RWPE2 (cell line): Measurements from ENCODE around the gene GOLPH3L.
"Not testable (repeated sequence)": the region's sequence is repeated elsewhere in the genome, so short reads cannot be mapped to it uniquely, and the experiment has no call there.

Source experiments
- ATAC-seq: fragments of 200-7000 bp; cut with Tn5 transposase; 3 replicates; pipeline ENCODE4 v1.9.1; 2021; ENCODE audit warnings: low read depth
- DNase-seq: peaks from one replicate; pipeline ENCODE4 v3.0.0-alpha.2; 2020; ENCODE audit warnings: low spot score
- H3K27ac ChIP-seq: fragments of 450-650 bp; 2 replicates; pipeline ENCODE4 v1.5.1; 2017; ENCODE audit warnings: mild to moderate bottlenecking; ENCODE audit not compliant: poor library complexity, severe bottlenecking
- H3K27me3 ChIP-seq: fragments of 250-450 bp; sonication (Bioruptor Pico); 2 replicates; pipeline ENCODE4 v1.5.1; 2021; ENCODE audit warnings: mild to moderate bottlenecking, moderate library complexity; ENCODE audit not compliant: insufficient read depth, poor library complexity, severe bottlenecking
- H3K36me3 ChIP-seq: fragments of 250-450 bp; sonication (Bioruptor Pico); 2 replicates; pipeline ENCODE4 v1.5.1; 2020; ENCODE audit warnings: low read depth, mild to moderate bottlenecking, moderate library complexity
- H3K4me1 ChIP-seq: fragments of 250-450 bp; sonication (Bioruptor Pico); 2 replicates; pipeline ENCODE4 v1.5.1; 2021; ENCODE audit warnings: mild to moderate bottlenecking, moderate library complexity; ENCODE audit not compliant: insufficient read depth, poor library complexity, severe bottlenecking
- H3K4me3 ChIP-seq: fragments of 250-450 bp; sonication (Bioruptor Pico); 2 replicates; pipeline ENCODE4 v1.5.1; 2021; ENCODE audit warnings: mild to moderate bottlenecking, moderate library complexity; ENCODE audit not compliant: severe bottlenecking
- H3K9me3 ChIP-seq: fragments of 250-450 bp; sonication (Bioruptor Pico); 2 replicates; pipeline ENCODE4 v1.5.1; 2021; ENCODE audit warnings: mild to moderate bottlenecking, moderate library complexity; ENCODE audit not compliant: severe bottlenecking
- CTCF ChIP-seq: fragments of 450-650 bp; IDR thresholded peaks from one replicate; pipeline ENCODE4 v1.5.1; 2017; ENCODE audit warnings: mild to moderate bottlenecking, moderate library complexity; ENCODE audit not compliant: poor library complexity, severe bottlenecking

GOLPH3L gene

GRCh38 chr1:150650193-150650592 is 46.8 kb downstream of the GOLPH3L start:
- ATAC-seq (no peak), DNase-seq (no peak)
- no peaks in the 10 kb centered on the region for H3K9me3 ChIP-seq
- no peak overlapping the region for H3K27ac ChIP-seq
- H3K27me3 ChIP-seq, result no peaks in the 10 kb centered on the region
- no peaks in the 10 kb centered on the region for H3K4me1 ChIP-seq
- no peak for TF ChIP-seq CTCF
- H3K36me3 ChIP-seq, result peaks cover 55% of the 10 kb centered on the region
- no peak overlapping the region for H3K4me3 ChIP-seq

GRCh38 chr1:150649441-150650075 is 47.4 kb downstream of the GOLPH3L start:
- DNase-seq (no peak), ATAC-seq (no peak)
- Histone ChIP-seq H3K4me1 (no peaks in the 10 kb centered on the region), H3K27me3 (no peaks in the 10 kb centered on the region), H3K9me3 (no peaks in the 10 kb centered on the region), H3K36me3 (peaks cover 52% of the 10 kb centered on the region), H3K4me3 (no peak overlapping the region), H3K27ac (no peak overlapping the region)
- TF ChIP-seq CTCF, result no peak

GRCh38 chr1:150642296-150642695 is 54.7 kb downstream of the GOLPH3L start:
- ATAC-seq, result no peak
- TF ChIP-seq CTCF, result no peak
- Histone ChIP-seq H3K9me3 (peaks cover 2% of the 10 kb centered on the region), H3K27me3 (no peaks in the 10 kb centered on the region), H3K36me3 (peaks cover 15% of the 10 kb centered on the region), H3K27ac (no peak overlapping the region), H3K4me3 (no peak overlapping the region), H3K4me1 (no peaks in the 10 kb centered on the region)
- no peak for DNase-seq

GRCh38 chr1:150641126-150641815 is 55.7 kb downstream of the GOLPH3L start:
- H3K27me3 ChIP-seq, ATAC-seq, H3K27ac ChIP-seq, H3K9me3 ChIP-seq, H3K4me1 ChIP-seq, H3K36me3 ChIP-seq, DNase-seq, H3K4me3 ChIP-seq: not testable (repeated sequence)

GRCh38 chr1:150638430-150638829 is 58.5 kb downstream of the GOLPH3L start:
- not testable (repeated sequence) for H3K27ac ChIP-seq, H3K36me3 ChIP-seq, ATAC-seq, DNase-seq, H3K27me3 ChIP-seq, H3K4me3 ChIP-seq, H3K9me3 ChIP-seq, H3K4me1 ChIP-seq

- H3K4me1 ChIP-seq, H3K4me3 ChIP-seq, H3K27me3 ChIP-seq, ATAC-seq, H3K36me3 ChIP-seq, H3K9me3 ChIP-seq, H3K27ac ChIP-seq, DNase-seq: not testable (repeated sequence)
These were observed 61.9 kb downstream of the GOLPH3L start for GRCh38 chr1:150634839-150635622.
